A549 (cell line): ENCODE data around the gene TRMT11. TPM values are rescaled to one million over a fixed set of nuclear protein-coding genes. Genes with fewer than 3 reads are reported as not detected.

Experiments
- ATAC-seq, 2 experiments: fragments of 200-7000 bp in 1 of 2; fragments of >200 bp in 1 of 2; cut with Nextera tagmentation in 1 of 2; cut with Tn5 transposase in 1 of 2; 3 replicates each; pipeline versions ENCODE4 v1.8.0 to v1.9.1; 2018 to 2020; ENCODE audit warnings: mild to moderate bottlenecking in 1 of 2, moderate library complexity in 1 of 2
- CTCF ChIA-PET: fragments of 300-600 bp; sonication (Branson Sonifier 250); formaldehyde crosslinking; extraction: SDS; loops from one replicate; lab custom pipeline; 2021; ENCODE audit warnings: antibody characterized with exemption, inconsistent platforms; lab: Yijun Ruan, JAX
- POLR2A ChIA-PET: fragments of 350-600 bp; formaldehyde crosslinking; extraction: SDS; loops from one replicate; lab custom pipeline; 2021; ENCODE audit warnings: antibody characterized with exemption, inconsistent platforms; lab: Yijun Ruan, JAX
- DNase-seq, 2 experiments: peaks; one replicate each; pipeline versions ENCODE4 v3.0.0 to v3.0.0-alpha.2; 2011 to 2016; ENCODE audit warnings: low read depth in 1 of 2, low spot score in 1 of 2
- FAIRE-seq: peaks from 2 replicates; lab custom pipeline; 2011; peaks lifted over from hg19 to GRCh38; lab: Jason Lieb, UNC
- H3K27ac ChIP-seq, 2 experiments: fragments of >200 bp; sonication (Bioruptor Twin); formaldehyde crosslinking; 3 replicates each; pipeline ENCODE4 v1.5.1; 2016 to 2017
- H3K4me1 ChIP-seq: fragments of >200 bp; sonication (Bioruptor Twin); formaldehyde crosslinking; 3 replicates; pipeline ENCODE4 v1.6.1; 2016
- H3K4me2 ChIP-seq: fragments of >200 bp; sonication (Bioruptor Twin); formaldehyde crosslinking; 3 replicates; pipeline ENCODE4 v1.6.1; 2016
- H3K4me3 ChIP-seq: fragments of >200 bp; sonication (Bioruptor Twin); formaldehyde crosslinking; 3 replicates; pipeline ENCODE4 v1.5.1; 2016
- H3K9me3 ChIP-seq: fragments of >200 bp; sonication (Bioruptor Twin); formaldehyde crosslinking; 3 replicates; pipeline ENCODE4 v1.6.1; 2016
- BCL3 ChIP-seq: fragments of >200 bp; sonication (Bioruptor Twin); formaldehyde crosslinking; IDR thresholded peaks from 3 replicates; pipeline ENCODE4 v1.6.1; 2016
- CHD4 ChIP-seq: fragments of 200-600 bp; sonication (generic); IDR thresholded peaks from 2 replicates; pipeline ENCODE4 v1.6.1; 2016; ENCODE audit warnings: antibody characterized with exemption, mild to moderate bottlenecking, borderline replicate concordance
- E2F6 ChIP-seq: IDR thresholded peaks from 2 replicates; pipeline ENCODE4 v1.6.1; 2012; ENCODE audit warnings: low read depth, borderline replicate concordance
- EP300 ChIP-seq, 2 experiments: fragments of >200 bp; sonication (Bioruptor Twin); formaldehyde crosslinking; IDR thresholded peaks; 2 replicates in 1 of 2; 3 replicates in 1 of 2; pipeline ENCODE4 v1.6.1; 2016 to 2017
- FOXS1 ChIP-seq: fragments of 250-450 bp; sonication (Bioruptor Pico); IDR thresholded peaks from 2 replicates; pipeline ENCODE4 v1.5.0; 2020; ENCODE audit warnings: mild to moderate bottlenecking, moderate library complexity
- GATA3 ChIP-seq: IDR thresholded peaks from 2 replicates; pipeline ENCODE4 v1.6.1; 2012; ENCODE audit warnings: borderline replicate concordance
- JUNB ChIP-seq: fragments of >200 bp; sonication (Bioruptor Twin); formaldehyde crosslinking; IDR thresholded peaks from 2 replicates; pipeline ENCODE4 v1.6.1; 2016
- KDM5A ChIP-seq: fragments of 200-600 bp; sonication (generic); IDR thresholded peaks from 2 replicates; pipeline ENCODE4 v1.6.1; 2016; ENCODE audit warnings: antibody characterized with exemption, mild to moderate bottlenecking
- MAFK ChIP-seq: fragments of 450-650 bp; IDR thresholded peaks from 2 replicates; pipeline ENCODE4 v1.6.1; 2014; ENCODE audit not compliant: partially characterized antibody
- MAZ ChIP-seq: fragments of 150-350 bp; IDR thresholded peaks from 2 replicates; pipeline ENCODE4 v1.6.1; 2014; ENCODE audit warnings: antibody characterized with exemption, low read depth, low read length, borderline replicate concordance
- NFE2L2 ChIP-seq: fragments of 150-350 bp; conservative IDR thresholded peaks from 2 replicates; pipeline ENCODE4 v1.6.1; 2014; ENCODE audit warnings: low read length
- PHF8 ChIP-seq: fragments of 200-600 bp; sonication (generic); IDR thresholded peaks from 2 replicates; pipeline ENCODE4 v1.6.1; 2016; ENCODE audit warnings: low read depth, mild to moderate bottlenecking, antibody characterized with exemption, moderate library complexity, borderline replicate concordance
- RCOR1 ChIP-seq: fragments of 150-350 bp; IDR thresholded peaks from 2 replicates; pipeline ENCODE4 v1.6.1; 2014; ENCODE audit warnings: antibody characterized with exemption, low read length, low read depth
- WGBS: methylation state at CpG from one replicate; pipeline ENCODE4 v1.1.6; 2017; ENCODE audit errors: missing lambda C conversion rate; 5-methylcytosine and 5-hydroxymethylcytosine counted together
- polyA plus RNA-seq, 4 experiments: library from polyadenylated mRNA; depleted of rRNA in 3 of 4; stranded (reverse); fragments of >200 nt; fragmentation: RNase III in 1 of 4; extraction: RNeasy Plus Mini Kit Qiagen cat#74134 plus additional on column Dnase treatment in 1 of 4; gene quantifications; 2 replicates in 3 of 4; 3 replicates in 1 of 4; pipeline ENCODE4 v1.2.3, GENCODE V29; 2011 to 2017

Gene TRMT11
- polyA plus RNA-seq, 2 of the 4 experiments (the other 2 are of a cell fraction): 17.4 to 44.1 TPM

GRCh38 chr6:125956506-125957390 lies 29.6 kb upstream of the TRMT11 start, which contains the start of gene HINT3 (continued):
- peak; percentile 66; the same call in 1 of the 2 replicates for TF ChIP-seq KDM5A
- no peak for TF ChIP-seq MAZ
- TF ChIP-seq E2F6: peak; percentile 43; the same call in 1 of the 2 replicates
- TF ChIP-seq JUNB: no peak

GRCh38 chr6:125957391-125957693 lies 29.0 kb upstream of the TRMT11 start:
- POLR2A ChIA-PET: interaction anchor here (1.3 to 3.0 kb wide), 2 partner anchors 29 to 167 kb away, joined by 7 to 14 read pairs; partner anchors contain the start of genes NCOA7 and TRMT11
- peak overlapping the region; percentile 86 for H3K4me3 ChIP-seq
- peak overlapping the region; percentile 86 for H3K4me2 ChIP-seq
- TF ChIP-seq MAFK (no peak), NFE2L2 (no peak), CHD4 (no peak), MAZ (no peak), RCOR1 (no peak)
- FAIRE-seq: no peak
- no peak for ATAC-seq
- CTCF ChIA-PET: interaction anchor here (0.5 to 8.4 kb wide), 27 partner anchors 9 to 176 kb away, joined by 3 to 148 read pairs (median 5); partner anchors contain the start of genes NCOA7 and TRMT11
- no peak for DNase-seq
- no peaks in the 10 kb centered on the region for H3K9me3 ChIP-seq
- 4% methylated on average over 3 of the region's 3 CpGs for WGBS
- peaks cover 19% of the 10 kb centered on the region; the same call in 2 of the 3 replicates for H3K4me1 ChIP-seq
- peak overlapping the region; percentile 95 to 96 for H3K27ac ChIP-seq

GRCh38 chr6:125957845-125958244 lies 28.5 kb upstream of the TRMT11 start:
- no peaks in the 10 kb centered on the region for H3K9me3 ChIP-seq
- TF ChIP-seq EP300 (IDR thresholded peaks at IDR 0.05) (no peak), PHF8 (no peak), GATA3 (no peak)
- peak overlapping the region; percentile 95 to 96 for H3K27ac ChIP-seq
- 0 out of 6 replicates have a peak, but pooled peaks of 1 of the 2 experiments have one; percentile 19 for ATAC-seq
- no peak for FAIRE-seq
- peak overlapping the region; percentile 86 for H3K4me3 ChIP-seq
- ChIA-PET POLR2A (interaction anchor here (0.6 to 3.0 kb wide), 3 partner anchors 28 to 167 kb away, joined by 3 to 14 read pairs (median 7); partner anchors contain the start of genes NCOA7 and TRMT11), CTCF (interaction anchor here (0.9 to 8.4 kb wide), 14 partner anchors 9 to 176 kb away, joined by 3 to 148 read pairs (median 6); no protein-coding TSS in a partner anchor)
- peak overlapping the region; percentile 86 for H3K4me2 ChIP-seq
- WGBS: 27% methylated on average over 4 of the region's 4 CpGs
- DNase-seq: peak in 1 of 2 experiments; percentile 50
- H3K4me1 ChIP-seq: peaks cover 19% of the 10 kb centered on the region; the same call in 2 of the 3 replicates

- POLR2A ChIA-PET: interaction anchor here (3.0 kb wide), 1 partner anchor 169 kb away, joined by 14 read pairs; the partner anchor contains the start of gene NCOA7
- CTCF ChIA-PET: interaction anchor here (5.2 kb wide), 1 partner anchor 15 kb away, joined by 27 read pairs; no protein-coding TSS in a partner anchor
- WGBS: 94% methylated on average over 4 of the region's 4 CpGs
- Histone ChIP-seq H3K9me3 (no peaks in the 10 kb centered on the region), H3K27ac (no peak overlapping the region), H3K4me3 (no peak overlapping the region), H3K4me2 (no peak overlapping the region; the same call in 2 of the 3 replicates), H3K4me1 (peaks cover 22% of the 10 kb centered on the region; the same call in 2 of the 3 replicates)
- ATAC-seq (no peak), DNase-seq (no peak), FAIRE-seq (no peak)
- TF ChIP-seq BCL3: no peak
- no peak for TF ChIP-seq FOXS1 (CRISPR knock-in tag)
These were observed 27.3 kb upstream of the TRMT11 start for GRCh38 chr6:125959041-125959440.
